ENCODE results near the gene COL4A2. TPM values are rescaled to one million over a fixed set of nuclear protein-coding genes. Genes with fewer than 3 reads are reported as not detected.

Gene COL4A2
- total and polyA plus RNA-seq, 2 experiments from 2014 or later = 146 to 455 TPM

DNA sequence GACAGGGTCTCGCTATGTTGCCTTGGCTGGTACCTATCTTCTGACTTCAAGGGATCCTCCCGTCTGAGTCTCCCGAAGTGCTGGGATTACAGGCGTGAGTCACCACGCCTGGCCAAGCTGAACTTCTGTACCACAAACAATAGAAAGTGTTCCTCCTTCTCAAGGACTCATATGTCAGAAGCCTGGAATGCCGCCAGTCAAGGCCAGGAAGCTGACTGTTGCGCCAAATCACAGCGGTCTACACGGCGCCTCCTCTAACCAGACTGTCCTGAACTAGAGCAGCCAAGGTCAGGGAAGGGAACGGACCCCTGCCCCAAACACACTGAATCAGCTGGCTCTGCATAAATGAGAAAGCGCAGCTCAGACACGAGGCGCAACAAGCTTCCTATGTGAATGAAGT lies 239.8 kb downstream of the COL4A2 start:
- Histone ChIP-seq H3K9me2 (ENCODE audit: insufficient read depth) (no peaks in the 10 kb centered on the region), H3K27ac (no peak overlapping the region), H3K9me3 (ENCODE audit: low read depth) (no peaks in the 10 kb centered on the region), H3K36me3 (ENCODE audit: low read depth) (no peaks in the 10 kb centered on the region), H3F3A (ENCODE audit: insufficient read depth) (no peaks in the 10 kb centered on the region; the same call in 1 of the 2 replicates), H3K27me3 (replicated peaks; ENCODE audit: insufficient read depth) (no peaks in the 10 kb centered on the region), H3K9ac (no peak overlapping the region), H3K4me1 (ENCODE audit: insufficient read depth) (no peaks in the 10 kb centered on the region), H3K4me3 (no peak overlapping the region), H2AFZ (no peak overlapping the region), H3K79me2 (ENCODE audit: insufficient read depth) (no peaks in the 10 kb centered on the region), H4K20me1 (ENCODE audit: insufficient read depth) (no peaks in the 10 kb centered on the region), H3K4me2 (ENCODE audit: unreplicated experiment) (no peak overlapping the region)
- in situ Hi-C loops (cut with MboI) = no loop called here
- TF ChIP-seq EZH2 (IDR thresholded peaks at IDR 0.05; ENCODE audit: insufficient read depth, poor library complexity, severe bottlenecking) (no peak), EZH2phosphoT487 (IDR thresholded peaks at IDR 0.05; ENCODE audit: insufficient read depth, low read depth) (no peak)
- 85 to 92% methylated on average over 14 of the region's 14 CpGs for WGBS, 2 experiments (ENCODE audit: low coverage in 1 of 2, low lambda C conversion rate in 2 of 2, missing lambda C conversion rate in 2 of 2)
- peak; percentile 52 for DNase-seq

DNA sequence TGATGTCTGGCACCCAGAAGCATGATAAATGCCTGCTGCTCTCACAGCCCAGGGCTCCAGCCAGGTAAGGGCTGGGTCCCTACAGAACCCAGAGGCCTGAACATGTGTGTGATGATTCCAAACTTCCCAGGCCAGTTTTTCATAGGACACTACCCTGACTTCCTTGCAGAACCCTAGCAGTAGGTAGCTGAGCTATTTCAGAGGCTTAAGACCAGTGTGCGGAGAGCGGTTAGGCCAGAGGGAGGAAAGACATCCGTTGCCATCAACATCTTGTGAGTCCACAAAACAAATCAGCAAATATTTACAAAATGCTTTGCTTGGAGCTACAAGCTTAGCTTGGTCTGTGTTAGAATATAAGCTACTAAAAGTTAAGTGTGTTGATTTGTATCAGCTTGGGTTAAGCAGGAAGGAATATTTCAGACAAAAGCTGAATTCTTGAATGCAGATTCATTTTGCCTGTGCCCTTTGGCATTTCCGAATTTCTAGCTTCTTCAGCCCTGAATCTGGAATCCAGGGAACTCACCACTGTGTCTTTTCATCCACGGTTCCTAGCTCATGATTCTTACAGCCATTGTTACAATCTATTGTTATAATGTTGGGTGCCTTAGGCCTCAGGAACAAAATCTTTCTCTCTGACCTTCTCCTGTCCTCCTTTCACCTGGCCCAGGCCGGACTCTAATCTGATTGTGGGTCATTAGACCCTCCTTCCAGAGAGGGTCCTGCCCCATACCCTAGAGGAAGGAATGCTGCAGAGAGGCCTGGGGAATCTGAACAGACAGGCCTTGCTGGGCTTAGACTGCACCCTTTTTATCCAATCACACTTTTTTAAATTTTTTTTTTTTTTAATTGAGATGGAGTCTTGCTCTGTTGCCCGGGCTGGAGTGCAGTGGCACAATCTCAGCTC lies 242.1 kb downstream of the COL4A2 start:
- no peak overlapping the region for H3K4me2 ChIP-seq (ENCODE audit: unreplicated experiment)
- TF ChIP-seq EZH2 (IDR thresholded peaks at IDR 0.05; ENCODE audit: insufficient read depth, poor library complexity, severe bottlenecking) (no peak), EZH2phosphoT487 (IDR thresholded peaks at IDR 0.05; ENCODE audit: insufficient read depth, low read depth) (no peak)
- no peaks in the 10 kb centered on the region for H3K9me3 ChIP-seq (ENCODE audit: low read depth)
- H3K4me1 ChIP-seq (ENCODE audit: insufficient read depth) = no peaks in the 10 kb centered on the region
- no peaks in the 10 kb centered on the region for H4K20me1 ChIP-seq (ENCODE audit: insufficient read depth)
- no peaks in the 10 kb centered on the region; the same call in 1 of the 2 replicates for H3F3A ChIP-seq (ENCODE audit: insufficient read depth)
- 73 to 78% methylated on average over 7 of the region's 7 CpGs for WGBS, 2 experiments (ENCODE audit: low coverage in 1 of 2, low lambda C conversion rate in 2 of 2, missing lambda C conversion rate in 2 of 2)
- no peak for DNase-seq
- H3K9me2 ChIP-seq (ENCODE audit: insufficient read depth) = no peaks in the 10 kb centered on the region
- no peak overlapping the region for H2AFZ ChIP-seq
- H3K9ac ChIP-seq = no peak overlapping the region
- H3K36me3 ChIP-seq (ENCODE audit: low read depth) = no peaks in the 10 kb centered on the region
- H3K4me3 ChIP-seq = no peak overlapping the region
- in situ Hi-C loops (cut with MboI) = no loop called here
- H3K27ac ChIP-seq = no peak overlapping the region
- H3K79me2 ChIP-seq (ENCODE audit: insufficient read depth) = no peaks in the 10 kb centered on the region
- H3K27me3 ChIP-seq (replicated peaks; ENCODE audit: insufficient read depth) = no peaks in the 10 kb centered on the region

DNA sequence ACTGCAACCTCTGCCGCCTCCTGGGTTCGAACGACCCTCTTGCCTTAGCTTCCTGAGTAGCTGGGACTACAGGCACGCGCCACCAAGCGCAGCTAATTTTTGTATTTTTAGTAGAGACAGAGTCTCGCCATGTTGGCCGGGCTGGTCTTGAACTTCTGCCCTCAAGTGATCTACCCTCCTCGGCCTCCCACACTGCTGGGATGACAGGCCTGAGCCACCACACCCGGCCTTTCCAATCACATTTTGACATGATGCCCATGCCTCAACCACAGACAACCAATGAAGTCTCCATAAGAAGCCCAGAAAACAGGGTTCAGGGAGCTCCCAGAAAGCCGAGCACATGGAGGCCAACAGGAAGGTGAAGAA lies 242.7 kb downstream of the COL4A2 start:
- H3K79me2 ChIP-seq (ENCODE audit: insufficient read depth) = no peaks in the 10 kb centered on the region
- WGBS, 2 experiments (ENCODE audit: low coverage in 1 of 2, low lambda C conversion rate in 2 of 2, missing lambda C conversion rate in 2 of 2) = 94% methylated on average over 11 of the region's 11 CpGs
- in situ Hi-C loops (cut with MboI) = no loop called here

DNA sequence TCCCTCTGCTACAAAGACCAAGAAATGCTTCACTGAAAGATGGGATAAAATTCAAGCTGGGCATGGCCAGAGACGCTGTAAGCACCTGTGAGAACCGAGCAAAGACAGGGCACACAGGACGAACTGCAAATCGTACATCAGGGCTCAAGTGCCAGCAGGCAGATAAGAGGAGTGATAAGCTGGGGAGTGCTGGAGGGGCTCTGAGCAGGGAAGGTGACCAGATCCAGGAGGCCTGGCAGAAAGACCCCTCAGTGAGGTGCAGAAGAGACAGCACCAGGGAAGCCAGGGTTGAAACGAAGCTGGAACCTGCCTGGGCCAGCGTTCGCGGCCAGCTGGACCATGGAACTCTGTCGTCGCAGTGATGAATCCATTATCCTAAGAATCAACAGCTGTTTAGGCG lies 244.2 kb downstream of the COL4A2 start:
- H3K4me2 ChIP-seq (ENCODE audit: unreplicated experiment) = no peak overlapping the region
- no peak overlapping the region for H3K9ac ChIP-seq
- H2AFZ ChIP-seq = no peak overlapping the region
- no peaks in the 10 kb centered on the region for H3K9me2 ChIP-seq (ENCODE audit: insufficient read depth)
- H3K4me3 ChIP-seq = no peak overlapping the region
- H3K27me3 ChIP-seq (replicated peaks; ENCODE audit: insufficient read depth) = no peaks in the 10 kb centered on the region
- WGBS, 2 experiments (ENCODE audit: low coverage in 1 of 2, low lambda C conversion rate in 2 of 2, missing lambda C conversion rate in 2 of 2) = 82 to 85% methylated on average over 11 of the region's 11 CpGs
- no peaks in the 10 kb centered on the region for H3F3A ChIP-seq (ENCODE audit: insufficient read depth)
- no peaks in the 10 kb centered on the region for H4K20me1 ChIP-seq (ENCODE audit: insufficient read depth)
- no peaks in the 10 kb centered on the region for H3K9me3 ChIP-seq (ENCODE audit: low read depth)
- H3K4me1 ChIP-seq (ENCODE audit: insufficient read depth) = no peaks in the 10 kb centered on the region
- H3K27ac ChIP-seq = no peak overlapping the region
- DNase-seq = no peak
- in situ Hi-C loops (cut with MboI) = no loop called here
- no peaks in the 10 kb centered on the region for H3K36me3 ChIP-seq (ENCODE audit: low read depth)
- no peaks in the 10 kb centered on the region for H3K79me2 ChIP-seq (ENCODE audit: insufficient read depth)
- TF ChIP-seq EZH2phosphoT487 (IDR thresholded peaks at IDR 0.05; ENCODE audit: insufficient read depth, low read depth) (no peak), EZH2 (IDR thresholded peaks at IDR 0.05; ENCODE audit: insufficient read depth, poor library complexity, severe bottlenecking) (no peak)

More for the DNA sequence above, 242.7 kb downstream of the COL4A2 start:
- Histone ChIP-seq H3K4me2 (ENCODE audit: unreplicated experiment) (no peak overlapping the region), H2AFZ (no peak overlapping the region), H3K9me3 (ENCODE audit: low read depth) (no peaks in the 10 kb centered on the region), H3F3A (ENCODE audit: insufficient read depth) (no peaks in the 10 kb centered on the region; the same call in 1 of the 2 replicates), H3K9ac (no peak overlapping the region), H4K20me1 (ENCODE audit: insufficient read depth) (no peaks in the 10 kb centered on the region), H3K27me3 (replicated peaks; ENCODE audit: insufficient read depth) (no peaks in the 10 kb centered on the region), H3K9me2 (ENCODE audit: insufficient read depth) (no peaks in the 10 kb centered on the region), H3K36me3 (ENCODE audit: low read depth) (no peaks in the 10 kb centered on the region), H3K4me3 (no peak overlapping the region), H3K27ac (no peak overlapping the region), H3K4me1 (ENCODE audit: insufficient read depth) (no peaks in the 10 kb centered on the region)
- TF ChIP-seq EZH2 (IDR thresholded peaks at IDR 0.05; ENCODE audit: insufficient read depth, poor library complexity, severe bottlenecking) (no peak), EZH2phosphoT487 (IDR thresholded peaks at IDR 0.05; ENCODE audit: insufficient read depth, low read depth) (no peak)
- DNase-seq = no peak
